Activated CD4-positive, CD25-positive, alpha-beta regulatory T cell (primary cell): ENCODE results near the gene NTHL1.

Experiments used
- DNase-seq, 4 experiments: peaks; one replicate each; lab custom pipeline; 2025; lab: John Stamatoyannopoulos, UW

Gene NTHL1

GRCh38 chr16:2083876-2084780 lies 36.5 kb upstream of the NTHL1 start:
- DNase-seq: no peak

GRCh38 chr16:2083409-2083808 lies 35.8 kb upstream of the NTHL1 start:
- DNase-seq: no peak

- no peak for DNase-seq
Observed at GRCh38 chr16:2082983-2083364, 35.3 kb upstream of the NTHL1 start.

GRCh38 chr16:2082171-2082982 lies 34.7 kb upstream of the NTHL1 start:
- DNase-seq: no peak

- DNase-seq: no peak
Observed at GRCh38 chr16:2081201-2082084, 33.8 kb upstream of the NTHL1 start.

- DNase-seq: no peak
Observed at GRCh38 chr16:2079991-2080390, 32.4 kb upstream of the NTHL1 start.

- DNase-seq: no peak
Observed at GRCh38 chr16:2079311-2079800, 31.7 kb upstream of the NTHL1 start.

- DNase-seq: no peak
Observed at GRCh38 chr16:2078691-2079090, 31.1 kb upstream of the NTHL1 start.

- DNase-seq: no peak
Observed at GRCh38 chr16:2078096-2078495, 30.5 kb upstream of the NTHL1 start.

GRCh38 chr16:2077696-2078095 lies 30.1 kb upstream of the NTHL1 start:
- no peak for DNase-seq

- DNase-seq: no peak
Observed at GRCh38 chr16:2077016-2077415, 29.4 kb upstream of the NTHL1 start.

GRCh38 chr16:2076072-2076865 lies 28.6 kb upstream of the NTHL1 start:
- no peak for DNase-seq

- no peak for DNase-seq
Observed at GRCh38 chr16:2075631-2076030, 28.0 kb upstream of the NTHL1 start.

GRCh38 chr16:2074071-2074470 lies 26.4 kb upstream of the NTHL1 start:
- DNase-seq: no peak

GRCh38 chr16:2072926-2073325 lies 25.3 kb upstream of the NTHL1 start:
- DNase-seq: no peak

GRCh38 chr16:2071454-2072202 lies 24.0 kb upstream of the NTHL1 start:
- no peak for DNase-seq

GRCh38 chr16:2070576-2071453 lies 23.2 kb upstream of the NTHL1 start:
- DNase-seq: no peak

GRCh38 chr16:2066139-2066538 lies 18.5 kb upstream of the NTHL1 start:
- DNase-seq: no peak

GRCh38 chr16:2064368-2064945 lies 16.8 kb upstream of the NTHL1 start:
- DNase-seq: no peak
